HG03066 (cell line): ENCODE data around the gene UTS2B.

Experiments used
- ATAC-seq: cut with Tn5 transposase; IDR thresholded peaks from one replicate; pipeline ENCODE4 v1.9.1; 2021; ENCODE audit warnings: low read depth; ENCODE audit not compliant: unreplicated experiment

Gene UTS2B

GRCh38 chr3:191353022-191353777, 22.9 kb upstream of the UTS2B start:
- ATAC-seq, result no peak

- ATAC-seq, result no peak
Measured at GRCh38 chr3:191352014-191352413, 21.7 kb upstream of the UTS2B start.

GRCh38 chr3:191350396-191351090, 20.2 kb upstream of the UTS2B start:
- ATAC-seq, result no peak

- no peak for ATAC-seq
Measured at GRCh38 chr3:191348098-191348497, 17.8 kb upstream of the UTS2B start.

GRCh38 chr3:191347228-191347627, 16.9 kb upstream of the UTS2B start:
- no peak for ATAC-seq

GRCh38 chr3:191345334-191345733, 15.0 kb upstream of the UTS2B start:
- no peak for ATAC-seq

- no peak for ATAC-seq
Measured at GRCh38 chr3:191343913-191344312, 13.6 kb upstream of the UTS2B start.

GRCh38 chr3:191343115-191343514, 12.8 kb upstream of the UTS2B start:
- no peak for ATAC-seq

GRCh38 chr3:191342411-191342810, 12.1 kb upstream of the UTS2B start:
- ATAC-seq, result no peak

- no peak for ATAC-seq
Measured at GRCh38 chr3:191342006-191342405, 11.7 kb upstream of the UTS2B start.

- ATAC-seq, result no peak
Measured at GRCh38 chr3:191340966-191341365, 10.6 kb upstream of the UTS2B start.

GRCh38 chr3:191340351-191340750, 10.0 kb upstream of the UTS2B start:
- no peak for ATAC-seq

GRCh38 chr3:191339316-191339917, 9.1 kb upstream of the UTS2B start:
- ATAC-seq, result no peak

GRCh38 chr3:191338177-191338488, 7.8 kb upstream of the UTS2B start:
- ATAC-seq, result no peak

- ATAC-seq, result no peak
Measured at GRCh38 chr3:191336833-191337232, 6.5 kb upstream of the UTS2B start.

- ATAC-seq, result no peak
Measured at GRCh38 chr3:191334346-191334893, 4.1 kb upstream of the UTS2B start.

- ATAC-seq, result no peak
Measured at GRCh38 chr3:191333298-191333880, 3.1 kb upstream of the UTS2B start.

GRCh38 chr3:191331388-191331787, 1.1 kb upstream of the UTS2B start:
- ATAC-seq, result no peak

GRCh38 chr3:191330530-191331048, 263 bp upstream of the UTS2B start:
- no peak for ATAC-seq

GRCh38 chr3:191328962-191329653, 1.2 kb downstream of the UTS2B start, which contains the start of gene CCDC50:
CCDC50 (plus strand) TSS chr3:191329394; CDS start chr3:191329675, 281 bp downstream.
- peak; percentile 71 for ATAC-seq
